HepG2 (cell line): ENCODE data around the gene DHRS4L2. TPM values are rescaled to one million over a fixed set of nuclear protein-coding genes. Genes with fewer than 3 reads are reported as not detected.
A peak's percentile ranks its signal among the peaks of the same experiment; 100 is the strongest.

Experiments
- CREB3 ChIP-seq: sonication (generic); formaldehyde crosslinking; IDR thresholded peaks from 2 replicates; pipeline ENCODE4 v1.5.0; 2020; ENCODE audit warnings: missing genetic modification reagents
- FOXA3 ChIP-seq: IDR thresholded peaks from 2 replicates; pipeline ENCODE4 v1.6.1; 2016; ENCODE audit warnings: missing genetic modification reagents, missing compliant biosample characterization
- MAX ChIP-seq: IDR thresholded peaks from 2 replicates; pipeline ENCODE4 v1.6.1; 2012; ENCODE audit warnings: inconsistent platforms
- MBD4 ChIP-seq: IDR thresholded peaks from 2 replicates; pipeline ENCODE4 v1.6.1; 2012; ENCODE audit warnings: low read length, inconsistent platforms, borderline replicate concordance
- MYC ChIP-seq: sonication (generic); formaldehyde crosslinking; IDR thresholded peaks from 2 replicates; pipeline ENCODE4 v1.9.0; 2021; ENCODE audit warnings: missing genetic modification reagents, borderline replicate concordance
- POLR2G ChIP-seq: fragments of 200-400 bp; formaldehyde crosslinking; IDR thresholded peaks from 2 replicates; pipeline ENCODE4 v1.6.1; 2018; ENCODE audit warnings: mild to moderate bottlenecking, low read depth, low read length, moderate library complexity
- REPIN1 ChIP-seq: sonication (generic); formaldehyde crosslinking; IDR thresholded peaks from 2 replicates; pipeline ENCODE4 v1.8.0; 2022; ENCODE audit warnings: missing genetic modification reagents, low read depth, mild to moderate bottlenecking, borderline replicate concordance
- TIGD3 ChIP-seq: sonication (generic); formaldehyde crosslinking; IDR thresholded peaks from 2 replicates; pipeline ENCODE4 v1.5.1; 2020; ENCODE audit warnings: mild to moderate bottlenecking, missing genetic modification reagents, borderline replicate concordance
- TOE1 ChIP-seq: sonication (generic); formaldehyde crosslinking; IDR thresholded peaks from 2 replicates; pipeline ENCODE4 v1.4.0; 2020; ENCODE audit warnings: mild to moderate bottlenecking, missing genetic modification reagents
- XRCC5 ChIP-seq: fragments of 200-400 bp; formaldehyde crosslinking; optimal IDR thresholded peaks from 2 replicates; pipeline ENCODE3; 2017; ENCODE audit warnings: mild to moderate bottlenecking, low read length
- ZBTB46 ChIP-seq: sonication (generic); formaldehyde crosslinking; IDR thresholded peaks from 2 replicates; pipeline ENCODE4 v1.4.0; 2020; ENCODE audit warnings: mild to moderate bottlenecking, missing genetic modification reagents, borderline replicate concordance
- ZBTB8A ChIP-seq: sonication (generic); formaldehyde crosslinking; IDR thresholded peaks from 2 replicates; pipeline ENCODE4 v1.4.0; 2020; ENCODE audit warnings: mild to moderate bottlenecking, low read depth, missing genetic modification reagents, borderline replicate concordance
- ZFAT ChIP-seq: sonication (generic); formaldehyde crosslinking; conservative IDR thresholded peaks from 2 replicates; pipeline ENCODE4 v1.8.1; 2023; ENCODE audit warnings: missing genetic modification reagents, inconsistent platforms
- ZFP1 ChIP-seq: IDR thresholded peaks from 2 replicates; pipeline ENCODE4 v1.6.1; 2016
- ZFP36 ChIP-seq: fragments of 150-350 bp; IDR thresholded peaks from 2 replicates; pipeline ENCODE4 v1.6.1; 2018; ENCODE audit warnings: borderline replicate concordance, low read length, low read depth; ENCODE audit not compliant: partially characterized antibody
- ZFP62 ChIP-seq: sonication (generic); formaldehyde crosslinking; IDR thresholded peaks from 2 replicates; pipeline ENCODE4 v1.4.0; 2020; ENCODE audit warnings: missing genetic modification reagents
- ZNF160 ChIP-seq: sonication (generic); formaldehyde crosslinking; IDR thresholded peaks from 2 replicates; pipeline ENCODE4 v1.8.0; 2022; ENCODE audit warnings: mild to moderate bottlenecking, inconsistent platforms, missing genetic modification reagents
- ZNF251 ChIP-seq: sonication (generic); formaldehyde crosslinking; IDR thresholded peaks from 2 replicates; pipeline ENCODE4 v1.9.0; 2021; ENCODE audit warnings: mild to moderate bottlenecking, missing genetic modification reagents
- ZNF253 ChIP-seq: sonication (generic); formaldehyde crosslinking; IDR thresholded peaks from 2 replicates; pipeline ENCODE4 v1.8.0; 2022; ENCODE audit warnings: mild to moderate bottlenecking, missing genetic modification reagents, borderline replicate concordance
- ZNF430 ChIP-seq: sonication (generic); formaldehyde crosslinking; IDR thresholded peaks from 2 replicates; pipeline ENCODE4 v1.9.0; 2021; ENCODE audit warnings: mild to moderate bottlenecking, missing genetic modification reagents
- ZNF577 ChIP-seq: sonication (generic); formaldehyde crosslinking; IDR thresholded peaks from 2 replicates; pipeline ENCODE4 v1.4.0; 2020; ENCODE audit warnings: mild to moderate bottlenecking, low read depth, missing genetic modification reagents, borderline replicate concordance
- ZNF7 ChIP-seq: IDR thresholded peaks from 2 replicates; pipeline ENCODE4 v1.6.1; 2016; ENCODE audit warnings: missing biosample characterization, missing genetic modification reagents
- ZNF724P ChIP-seq: sonication (generic); formaldehyde crosslinking; IDR thresholded peaks from 2 replicates; pipeline ENCODE4 v1.8.0; 2022; ENCODE audit warnings: missing genetic modification reagents, borderline replicate concordance
- ZNF740 ChIP-seq: sonication (generic); formaldehyde crosslinking; IDR thresholded peaks from 2 replicates; pipeline ENCODE4 v1.4.0; 2020; ENCODE audit warnings: missing genetic modification reagents
- ZNF788 ChIP-seq: sonication (generic); formaldehyde crosslinking; IDR thresholded peaks from 2 replicates; pipeline ENCODE4 v1.5.0; 2020; ENCODE audit warnings: mild to moderate bottlenecking, missing genetic modification reagents, borderline replicate concordance
- ZNF850 ChIP-seq: sonication (generic); formaldehyde crosslinking; conservative IDR thresholded peaks from 2 replicates; pipeline ENCODE4 v1.9.0; 2021; ENCODE audit warnings: mild to moderate bottlenecking, missing genetic modification reagents
- polyA plus RNA-seq, 8 experiments: library from polyadenylated mRNA; depleted of rRNA in 3 of 8; stranded (reverse) in 7 of 8; unstranded in 1 of 8; fragments of >200 nt; fragmentation: Illumina TruSeq in 4 of 8; extraction: Trizol in 4 of 8; gene quantifications; 2 replicates each; pipeline versions ENCODE4 v1.2.1 to v1.2.3, GENCODE V29; 2011 to 2016; ENCODE audit warnings: low read depth in 4 of 8, missing spikeins in 1 of 8, mixed read lengths in 1 of 8; ENCODE audit not compliant: insufficient read depth in 1 of 8
- total RNA-seq, 5 experiments: library from RNA; depleted of rRNA; stranded (reverse); fragments of >200 nt; fragmentation: Illumina TruSeq; extraction: Trizol; gene quantifications; 2 replicates each; pipeline ENCODE4 v1.2.3, GENCODE V29; 2016; ENCODE audit warnings: low read depth in 1 of 5

Gene DHRS4L2
- total and polyA plus RNA-seq, 2 of the 13 experiments (the other 11 are each of a cell fraction or from before 2014, with no cell fraction given) = 24.7 to 38.2 TPM

GRCh38 chr14:23953464-23954278 is 35.1 kb upstream of the DHRS4L2 start, which contains the start of gene DHRS4 (continued):
- TF ChIP-seq MAX (peak; percentile 79), ZFP62 (CRISPR knock-in tag) (peak; percentile 89; the same call in 1 of the 2 replicates), ZNF577 (CRISPR knock-in tag) (peak; percentile 98), ZNF724P (CRISPR knock-in tag) (no peak), ZNF160 (peak; percentile 92), MYC (peak; percentile 92), ZBTB8A (CRISPR knock-in tag) (peak; percentile 91; the same call in 1 of the 2 replicates), ZNF850 (peak; percentile 95), ZFP1 (CRISPR knock-in tag) (peak; percentile 92; the same call in 1 of the 2 replicates), XRCC5 (peak; percentile 96), TOE1 (CRISPR knock-in tag) (peak; percentile 96; the same call in 1 of the 2 replicates), ZNF788 (CRISPR knock-in tag) (peak; percentile 96; the same call in 1 of the 2 replicates), REPIN1 (CRISPR knock-in tag) (peak; percentile 67), FOXA3 (peak; percentile 60), CREB3 (peak; percentile 46), ZNF740 (CRISPR knock-in tag) (peak; percentile 39; the same call in 1 of the 2 replicates), POLR2G (peak; percentile 96), ZFAT (CRISPR knock-in tag) (no peak), ZNF7 (CRISPR knock-in tag) (no peak), ZFP36 (no peak), ZBTB46 (CRISPR knock-in tag) (no peak; the same call in 1 of the 2 replicates), ZNF251 (CRISPR knock-in tag) (peak; percentile 81), ZNF430 (CRISPR knock-in tag) (peak; percentile 66; the same call in 1 of the 2 replicates), TIGD3 (peak; percentile 97), ZNF253 (CRISPR knock-in tag) (0 out of 2 replicates have a peak, but pooled peaks have one; percentile 34), MBD4 (no peak)
